ENCODE results near the gene KRI1.
A peak's percentile ranks its signal among the peaks of the same experiment; 100 is the strongest.

Gene KRI1

DNA sequence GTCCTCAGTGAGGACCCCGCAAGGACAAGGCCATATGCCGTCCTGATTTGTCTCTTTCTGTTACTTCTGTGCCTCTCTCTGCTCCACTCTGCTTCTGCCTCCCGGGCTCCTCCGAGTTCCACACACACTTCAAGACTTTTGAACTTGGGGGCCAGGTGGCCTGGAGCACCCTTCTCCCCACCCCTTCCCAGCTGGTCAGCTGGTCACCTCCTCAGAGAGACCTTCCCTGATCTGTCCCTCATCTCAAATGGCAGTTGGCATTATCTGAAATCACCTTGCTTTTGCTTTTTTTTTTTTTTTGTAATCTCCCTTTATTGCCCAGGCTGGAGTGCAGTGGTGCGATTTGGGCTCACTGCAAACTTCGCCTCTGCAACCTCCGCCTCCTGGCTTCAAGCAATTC, 46.4 kb downstream of the KRI1 start:
- TF ChIP-seq, protein P1, sequence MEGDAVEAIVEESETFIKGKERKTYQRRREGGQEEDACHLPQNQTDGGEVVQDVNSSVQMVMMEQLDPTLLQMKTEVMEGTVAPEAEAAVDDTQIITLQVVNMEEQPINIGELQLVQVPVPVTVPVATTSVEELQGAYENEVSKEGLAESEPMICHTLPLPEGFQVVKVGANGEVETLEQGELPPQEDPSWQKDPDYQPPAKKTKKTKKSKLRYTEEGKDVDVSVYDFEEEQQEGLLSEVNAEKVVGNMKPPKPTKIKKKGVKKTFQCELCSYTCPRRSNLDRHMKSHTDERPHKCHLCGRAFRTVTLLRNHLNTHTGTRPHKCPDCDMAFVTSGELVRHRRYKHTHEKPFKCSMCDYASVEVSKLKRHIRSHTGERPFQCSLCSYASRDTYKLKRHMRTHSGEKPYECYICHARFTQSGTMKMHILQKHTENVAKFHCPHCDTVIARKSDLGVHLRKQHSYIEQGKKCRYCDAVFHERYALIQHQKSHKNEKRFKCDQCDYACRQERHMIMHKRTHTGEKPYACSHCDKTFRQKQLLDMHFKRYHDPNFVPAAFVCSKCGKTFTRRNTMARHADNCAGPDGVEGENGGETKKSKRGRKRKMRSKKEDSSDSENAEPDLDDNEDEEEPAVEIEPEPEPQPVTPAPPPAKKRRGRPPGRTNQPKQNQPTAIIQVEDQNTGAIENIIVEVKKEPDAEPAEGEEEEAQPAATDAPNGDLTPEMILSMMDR (conservative IDR thresholded peaks at IDR 0.05; ENCODE audit: control insufficient read depth, insufficient read depth, low read depth, low read length): no peak
- no peak overlapping the region for H3K4me3 ChIP-seq (ENCODE audit: control insufficient read depth, low read depth, low read length)
- DNase-seq (ENCODE audit: low read depth): no peak

DNA sequence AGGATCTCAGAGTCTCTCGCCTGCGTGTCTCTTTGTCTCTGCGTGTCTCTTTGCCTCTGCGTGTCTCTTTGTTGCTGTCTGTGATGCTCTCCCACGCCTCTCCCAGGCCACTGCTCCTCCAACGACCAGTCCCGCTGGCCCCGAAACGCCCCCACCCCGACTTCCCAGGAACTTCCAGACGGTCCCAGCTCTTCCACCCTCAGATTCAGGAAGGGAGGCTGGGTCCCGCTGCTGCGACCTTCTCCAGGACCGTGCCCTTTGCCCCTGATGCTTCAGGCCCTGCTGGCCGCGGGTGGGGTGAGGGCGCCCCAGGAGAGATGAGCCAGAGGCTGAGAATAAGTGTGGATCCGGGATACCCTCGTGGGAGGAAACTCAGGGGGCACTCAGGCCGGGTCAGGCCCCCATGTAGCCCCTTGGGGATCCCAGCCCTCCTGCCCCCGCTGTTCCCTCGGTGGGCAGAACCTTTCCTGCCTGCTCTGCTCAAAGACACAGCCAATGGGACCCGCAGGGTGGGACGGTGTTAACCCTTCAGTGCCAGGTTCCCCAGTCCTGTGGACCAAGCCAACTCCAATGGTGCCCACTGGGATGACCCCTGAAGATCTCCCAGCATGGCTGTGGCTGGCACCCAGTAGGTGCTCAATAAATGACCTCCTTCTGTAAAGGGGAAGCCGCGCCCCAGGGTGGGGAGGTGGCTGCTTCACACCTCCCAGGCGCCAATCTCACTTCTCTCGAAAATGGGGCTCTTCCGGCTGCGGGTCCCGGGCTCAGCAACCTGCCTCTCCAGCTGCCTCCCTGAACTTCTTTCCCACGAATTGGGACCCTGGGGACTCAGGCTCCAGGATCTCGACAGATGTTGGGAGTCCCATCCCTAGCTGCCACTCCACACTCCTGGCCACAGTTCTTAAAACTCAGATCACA, 47.1 kb downstream of the KRI1 start:
- TF ChIP-seq, protein P1 (conservative IDR thresholded peaks at IDR 0.05; ENCODE audit: control insufficient read depth, insufficient read depth, low read depth, low read length): no peak
- H3K4me3 ChIP-seq (ENCODE audit: control insufficient read depth, low read depth, low read length): no peak overlapping the region
- DNase-seq (ENCODE audit: low read depth): no peak

DNA sequence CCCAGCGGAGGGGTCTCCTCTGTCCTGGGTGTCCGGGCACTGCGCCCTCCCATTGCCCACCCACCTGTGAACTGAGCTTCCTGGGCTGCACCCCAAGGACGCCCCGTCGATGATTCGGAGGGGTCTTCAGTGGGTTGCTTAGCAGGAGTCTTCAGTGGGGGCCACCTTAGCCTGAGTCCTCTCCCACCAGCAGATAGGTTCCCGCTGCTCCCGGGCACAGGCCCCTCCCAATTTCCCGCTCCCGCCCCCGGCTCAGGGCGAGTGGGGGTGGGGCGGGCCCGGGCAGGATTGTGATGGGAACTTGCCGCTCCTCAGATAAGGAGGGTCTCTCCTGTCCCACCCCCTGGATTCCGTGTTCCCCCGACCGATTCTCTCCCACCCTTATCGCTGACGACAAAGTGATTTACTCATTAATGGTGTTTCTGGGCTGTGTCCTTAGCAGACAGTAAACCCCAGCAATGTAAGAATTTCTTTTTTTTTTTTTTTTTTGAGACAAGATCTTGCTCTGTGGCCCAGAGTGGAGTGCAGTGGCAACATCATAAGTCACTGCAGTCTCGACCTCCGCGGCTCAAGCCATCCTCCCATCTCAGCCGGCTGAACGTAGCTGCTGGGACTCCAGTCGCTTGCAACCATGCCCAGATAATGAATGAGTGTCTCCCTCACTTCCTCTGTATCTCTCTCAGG, 47.9 kb downstream of the KRI1 start:
- no peak for DNase-seq (ENCODE audit: low read depth)
- peak overlapping the region; percentile 40 for H3K4me3 ChIP-seq (ENCODE audit: control insufficient read depth, low read depth, low read length)
- TF ChIP-seq, protein P1 (conservative IDR thresholded peaks at IDR 0.05; ENCODE audit: control insufficient read depth, insufficient read depth, low read depth, low read length): no peak

DNA sequence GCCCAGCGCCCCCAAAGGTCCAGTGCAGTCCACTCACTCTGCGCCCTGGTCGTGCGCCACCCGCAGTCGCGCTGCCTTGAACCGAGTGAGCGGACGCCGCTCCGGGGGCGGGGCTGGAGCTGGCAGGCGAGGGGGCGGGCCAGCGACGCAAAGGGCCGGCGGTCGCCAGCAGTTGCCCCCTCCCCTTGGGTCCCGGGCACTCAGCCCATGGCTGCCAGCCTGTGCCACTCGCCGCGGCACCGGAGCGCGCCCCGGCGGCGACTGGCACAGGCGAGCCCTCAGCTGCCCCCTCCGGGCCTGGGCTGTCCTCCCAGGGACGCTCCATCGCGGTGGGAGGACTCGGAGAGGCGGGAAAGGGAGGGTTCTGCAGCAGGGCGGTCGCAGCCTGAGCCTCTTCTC, 48.5 kb downstream of the KRI1 start, which contains the start of gene S1PR5:
Gene S1PR5, minus strand, starts transcription at position 87 of the 399 bp plus-strand sequence. CDS start 2,436 bp downstream, outside the sequence.
- DNase-seq (ENCODE audit: low read depth): no peak
- TF ChIP-seq, protein P1 (conservative IDR thresholded peaks at IDR 0.05; ENCODE audit: control insufficient read depth, insufficient read depth, low read depth, low read length): no peak
- H3K4me3 ChIP-seq (ENCODE audit: control insufficient read depth, low read depth, low read length): peak within 1 kb of the TSS; percentile 40

DNA sequence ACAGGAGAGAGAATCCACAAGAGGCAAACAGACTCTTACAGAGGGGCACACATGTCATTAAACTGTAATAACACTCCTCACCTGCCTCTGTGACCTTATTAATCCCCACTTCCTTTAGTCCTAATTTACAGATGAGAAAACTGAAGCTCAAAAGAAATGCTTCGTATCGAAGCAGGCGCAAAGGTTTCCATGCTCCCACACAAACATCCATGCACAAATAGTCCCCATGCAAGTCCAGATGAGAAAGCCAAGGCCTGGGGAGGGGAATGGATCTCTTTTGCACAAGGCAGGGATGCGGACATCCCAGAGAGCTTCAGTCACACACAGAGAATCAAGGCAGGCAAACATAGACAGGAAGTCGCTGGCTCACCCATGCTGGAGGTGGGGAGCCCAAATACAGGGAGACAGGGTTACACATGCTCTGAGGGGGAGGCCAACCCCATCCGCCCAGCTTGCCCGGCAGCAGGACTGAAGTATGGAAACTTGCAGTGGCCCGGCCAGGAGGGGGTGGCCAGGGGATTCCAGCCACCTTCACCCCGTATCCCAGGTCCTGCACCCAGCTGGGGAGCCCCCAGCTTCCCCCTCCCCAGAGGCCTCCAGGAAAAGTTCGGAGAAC, 49.0 kb downstream of the KRI1 start:
- TF ChIP-seq, protein P1 (conservative IDR thresholded peaks at IDR 0.05; ENCODE audit: control insufficient read depth, insufficient read depth, low read depth, low read length): no peak
- DNase-seq (ENCODE audit: low read depth): no peak
- H3K4me3 ChIP-seq (ENCODE audit: control insufficient read depth, low read depth, low read length): peak overlapping the region; percentile 29

DNA sequence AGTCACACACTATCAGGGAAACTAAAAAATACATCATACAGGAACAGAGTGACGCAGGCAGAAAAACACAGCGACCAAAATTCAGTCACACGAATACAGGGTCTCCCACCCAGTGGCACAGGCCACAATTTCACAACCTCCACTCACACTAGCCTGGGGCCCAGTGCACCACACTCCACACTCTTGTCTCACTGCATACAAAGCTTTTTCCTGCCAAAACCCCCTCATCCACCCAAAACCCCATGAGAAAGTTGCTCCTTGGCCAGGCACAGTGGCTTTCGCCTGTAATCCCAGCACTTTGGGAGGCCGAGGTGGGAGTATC, 49.8 kb downstream of the KRI1 start:
- H3K4me3 ChIP-seq (ENCODE audit: control insufficient read depth, low read depth, low read length): no peak overlapping the region
- TF ChIP-seq, protein P1 (conservative IDR thresholded peaks at IDR 0.05; ENCODE audit: control insufficient read depth, insufficient read depth, low read depth, low read length): no peak

More for the DNA sequence above, 49.8 kb downstream of the KRI1 start:
- no peak for DNase-seq (ENCODE audit: low read depth)
